Tibial nerve (tissue), 3 donors: ENCODE data around the gene NBPF19.
"Not testable (repeated sequence)": the region's sequence is repeated elsewhere in the genome, so short reads cannot be mapped to it uniquely, and the experiment has no call there.

Experiments used
- CTCF ChIP-seq, 5 experiments: fragments of 200-600 bp in 3 of 5; fragments of 450-650 bp in 2 of 5; sonication (generic) in 3 of 5; IDR thresholded peaks; one replicate each; pipeline ENCODE4 v1.5.1; 2016 to 2019; ENCODE audit warnings: antibody characterized with exemption in 5 of 5, mild to moderate bottlenecking in 3 of 5, moderate library complexity in 2 of 5
- POLR2A ChIP-seq, 2 donors: fragments of 450-650 bp; IDR thresholded peaks; one replicate each; pipeline ENCODE4 v1.6.1; 2017; ENCODE audit warnings: antibody characterized with exemption in 2 of 2, mild to moderate bottlenecking in 2 of 2, moderate library complexity in 2 of 2

GRCh38 chr1:149572763-149573162, 97.9 kb downstream of the NBPF19 start:
- not testable (repeated sequence) for TF ChIP-seq CTCF, POLR2A (IDR thresholded peaks at IDR 0.05)
